Psoas muscle (tissue), 8 donors: ENCODE data around the gene UBE3D. TPM values are rescaled to one million over a fixed set of nuclear protein-coding genes. Genes with fewer than 3 reads are reported as not detected.

Experiments
- ATAC-seq, 4 donors: fragments of 200-7000 bp; cut with Tn5 transposase; one replicate each; pipeline ENCODE4 v1.9.1; 2020; ENCODE audit warnings: moderate library complexity in 3 of 4, mild to moderate bottlenecking in 2 of 4
- DNase-seq, 2 donors: peaks; one replicate each; pipeline ENCODE4 v3.0.0-alpha.2; 2020
- H3K27ac ChIP-seq: fragments of 200-600 bp; one replicate; pipeline ENCODE4 v1.8.0; 2022
- H3K27me3 ChIP-seq, 3 donors: fragments of 200-600 bp in 1 of 3; one replicate each; pipeline versions ENCODE4 v1.6.1 to v1.8.0; 2013 to 2022; ENCODE audit warnings: low read length in 2 of 3, mild to moderate bottlenecking in 2 of 3, moderate library complexity in 1 of 3; ENCODE audit not compliant: insufficient read depth in 3 of 3
- H3K36me3 ChIP-seq, 2 donors: fragments of 200-600 bp in 1 of 2; one replicate each; pipeline versions ENCODE4 v1.6.1 to v1.8.0; 2013 to 2022; ENCODE audit warnings: low read depth in 1 of 2, mild to moderate bottlenecking in 1 of 2, moderate library complexity in 1 of 2; ENCODE audit not compliant: insufficient read depth in 1 of 2
- H3K4me1 ChIP-seq: fragments of 200-600 bp; one replicate; pipeline ENCODE4 v1.8.0; 2022
- H3K4me3 ChIP-seq: fragments of 200-600 bp; one replicate; pipeline ENCODE4 v1.8.0; 2022; ENCODE audit warnings: mild to moderate bottlenecking
- H3K9me3 ChIP-seq: fragments of 200-600 bp; one replicate; pipeline ENCODE4 v1.8.0; 2022
- CTCF ChIP-seq: fragments of 200-600 bp; IDR thresholded peaks from one replicate; pipeline ENCODE4 v1.8.0; 2022; ENCODE audit warnings: antibody characterized with exemption
- WGBS, 3 donors: extraction: QIAGEN DNeasy Blood & Tissue Kit; methylation state at CpG; one replicate each; pipeline versions ENCODE4 v1.1.6 to v1.1.7; 2013; 5-methylcytosine and 5-hydroxymethylcytosine counted together
- intact Hi-C, 2 donors: fragments of 100-400 bp; cut with DNase I; formaldehyde crosslinking; loops; one replicate each; pipeline versions ENCODE4 v1.11.0 to v1.14.2; 2022
- polyA plus RNA-seq, 3 donors: library from polyadenylated mRNA; stranded (reverse); fragments of 200-250 nt; gene quantifications; one replicate each; pipeline ENCODE4 v1.2.3, GENCODE V29; 2013
- total RNA-seq, 4 donors: library from RNA; stranded (reverse); fragmentation: NEBNext Ultra II Directional in 2 of 4; extraction: Animal tissue kit (Norgen Biotek cat#: 25700) in 2 of 4; gene quantifications; one replicate each; pipeline versions ENCODE4 v1.2.1 to v1.2.4, GENCODE V29; 2021 to 2023
- donor health status: healthy with polysubstance abuse.
- donor health status: DM: no; HTN: no; CAD: no; lungs with moderate emphysema.
- donor health status: Bipolar disorder and iron deficiency.
- donor health status: healthy.
- donor health status: DM: yes; HTN: yes; CAD: no.
- donor health status: DM: no; HTN: no; CAD: no.
- donor health status: DM: no; HTN: no; CAD: no.
- donor health status: DM: yes; HTN: yes; CAD: no.

Gene UBE3D
- total and polyA plus RNA-seq, 7 donors: 1.9 to 3.8 (median 2.2) TPM

- WGBS, 3 donors: 77 to 90% (median 79%) methylated on average over 3 of the region's 3 CpGs
- no peak for ATAC-seq
- peaks cover 17% of the 10 kb centered on the region for H3K4me1 ChIP-seq
- no peak overlapping the region for H3K27ac ChIP-seq
- H3K27me3 ChIP-seq: no peaks in the 10 kb centered on the region
- DNase-seq: no peak
- TF ChIP-seq CTCF: no peak
- H3K36me3 ChIP-seq: peaks cover 0 to 32% of the 10 kb centered on the region in 2 donors
- no peaks in the 10 kb centered on the region for H3K9me3 ChIP-seq
- intact Hi-C loops: loop anchor here in 1 of 2 donors (5.0 kb wide), 1 partner anchor 781 kb away; no protein-coding TSS in a partner anchor
- H3K4me3 ChIP-seq: no peak overlapping the region
These were observed 12.0 kb downstream of the UBE3D start for GRCh38 chr6:83053678-83054077.

- Histone ChIP-seq H3K4me1 (peaks cover 17% of the 10 kb centered on the region), H3K27ac (no peak overlapping the region), H3K36me3 (peaks cover 0 to 19% of the 10 kb centered on the region in 2 donors), H3K4me3 (no peak overlapping the region), H3K27me3 (no peaks in the 10 kb centered on the region), H3K9me3 (no peaks in the 10 kb centered on the region)
- WGBS, 3 donors: 31 to 49% (median 39%) methylated on average over 5 of the region's 5 CpGs
- no peak for ATAC-seq
- no peak for TF ChIP-seq CTCF
- intact Hi-C loops: loop anchor here in 1 of 2 donors (5.0 kb wide), 1 partner anchor 779 kb away; no protein-coding TSS in a partner anchor
- no peak for DNase-seq
These were observed 14.1 kb downstream of the UBE3D start for GRCh38 chr6:83051377-83052172.

DNA sequence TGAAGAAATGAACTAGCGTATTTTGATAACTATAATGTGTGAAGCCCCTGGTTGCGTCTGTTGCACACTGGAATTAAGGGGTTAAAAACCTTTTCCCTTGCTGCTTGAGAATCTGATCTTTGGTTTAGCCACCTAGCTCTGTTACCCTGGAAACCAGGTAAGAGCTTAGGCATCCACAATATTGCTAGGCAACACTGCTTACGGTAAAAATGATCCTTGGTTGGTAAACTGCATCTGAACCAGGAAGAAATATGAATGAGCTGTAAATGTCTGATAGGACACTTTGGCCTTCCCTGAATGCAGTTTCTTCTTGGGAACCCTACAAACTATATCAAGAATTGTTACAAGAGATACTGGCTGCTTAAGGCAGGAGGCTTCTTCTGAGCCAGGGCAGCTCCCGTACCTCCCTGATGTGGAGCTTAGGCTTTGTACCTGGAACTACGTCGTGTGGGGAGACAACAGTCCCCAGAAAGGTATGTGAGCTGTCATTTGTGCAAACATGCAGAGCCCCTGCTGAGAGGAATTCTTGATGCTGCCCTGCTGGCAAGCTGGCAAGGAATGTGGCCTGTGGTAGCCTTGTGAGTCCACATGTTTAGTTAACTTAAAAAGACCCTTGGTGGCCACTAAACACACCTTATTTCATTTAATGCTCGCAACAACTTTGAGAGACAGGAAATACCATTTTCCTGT, 18.4 kb downstream of the UBE3D start:
- Histone ChIP-seq H3K36me3 (peaks cover 0 to 7% of the 10 kb centered on the region in 2 donors), H3K9me3 (no peaks in the 10 kb centered on the region), H3K4me3 (no peak overlapping the region), H3K27me3 (no peaks in the 10 kb centered on the region), H3K4me1 (peaks cover 15% of the 10 kb centered on the region), H3K27ac (no peak overlapping the region)
- 89 to 90% (median 89%) methylated on average over 7 of the region's 7 CpGs for WGBS, 3 donors
- DNase-seq (no peak), ATAC-seq (no peak)
- no peak for TF ChIP-seq CTCF
- intact Hi-C loops: no loop called here

DNA sequence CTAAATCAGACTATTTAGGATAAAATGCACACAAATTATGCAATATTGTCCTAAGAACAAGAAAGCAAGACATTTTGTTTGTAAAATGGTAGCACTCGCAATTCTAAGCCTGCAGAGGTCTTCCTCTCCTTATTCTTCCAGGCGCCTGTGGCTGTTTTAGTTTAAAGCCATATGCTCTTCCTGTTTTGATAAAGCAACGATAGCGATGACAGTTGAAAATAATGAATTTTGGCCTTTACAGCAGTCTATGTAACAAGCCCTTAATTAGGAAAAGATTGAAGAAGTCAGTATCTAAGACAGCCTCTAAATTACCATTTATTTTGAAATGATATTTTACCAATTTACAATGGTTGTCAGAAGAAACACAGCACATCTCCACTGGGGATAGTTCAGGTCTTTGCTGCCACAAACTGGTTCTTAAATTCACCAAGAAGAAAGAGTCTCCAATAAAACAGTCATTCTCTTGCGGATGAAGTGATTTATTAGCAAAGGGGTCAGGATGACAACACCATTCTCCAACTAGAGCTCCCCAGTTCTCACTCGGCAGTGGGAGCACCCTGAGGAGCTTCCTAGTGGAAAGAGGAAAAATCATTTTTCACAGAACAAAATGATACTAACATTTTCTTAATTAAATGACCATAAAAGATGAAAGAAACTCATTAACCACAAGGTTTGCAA, 21.4 kb downstream of the UBE3D start:
- Histone ChIP-seq H3K4me3 (no peak overlapping the region), H3K27ac (no peak overlapping the region), H3K9me3 (no peaks in the 10 kb centered on the region), H3K36me3 (peaks cover 0 to 7% of the 10 kb centered on the region in 2 donors), H3K4me1 (no peaks in the 10 kb centered on the region), H3K27me3 (no peaks in the 10 kb centered on the region)
- ATAC-seq: no peak
- DNase-seq: no peak
- intact Hi-C loops: no loop called here
- TF ChIP-seq CTCF: no peak
- 79 to 82% (median 80%) methylated on average over 6 of the region's 6 CpGs for WGBS, 3 donors
